HG03108 (cell line): ENCODE results near the gene CDC23.
"Not testable (repeated sequence)": the region's sequence is repeated elsewhere in the genome, so short reads cannot be mapped to it uniquely, and the experiment has no call there.

Experiments
- ATAC-seq: cut with Tn5 transposase; IDR thresholded peaks from one replicate; pipeline ENCODE4 v1.9.1; 2021; ENCODE audit warnings: moderate library complexity; ENCODE audit not compliant: unreplicated experiment

CDC23 gene

DNA sequence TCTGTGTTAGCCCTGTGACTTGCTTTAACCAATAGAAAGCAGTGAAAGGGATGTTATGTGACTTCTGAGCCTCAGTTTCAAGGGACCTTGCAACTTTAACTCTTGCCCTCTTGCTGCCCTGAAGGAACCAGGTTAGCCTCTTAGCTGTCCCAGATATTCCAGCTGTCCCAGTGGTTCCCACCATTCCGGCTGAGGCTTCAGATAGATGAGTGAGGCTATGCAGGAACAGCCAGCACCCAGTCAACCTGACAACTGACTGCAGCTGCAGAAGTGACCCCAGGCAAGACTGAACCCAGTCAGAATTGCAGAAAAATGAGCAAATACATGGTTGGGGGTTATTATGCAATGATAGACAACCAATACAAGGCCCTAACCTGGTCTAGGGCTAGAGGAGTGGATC is 10.4 kb upstream of the CDC23 start:
- ATAC-seq: no peak

DNA sequence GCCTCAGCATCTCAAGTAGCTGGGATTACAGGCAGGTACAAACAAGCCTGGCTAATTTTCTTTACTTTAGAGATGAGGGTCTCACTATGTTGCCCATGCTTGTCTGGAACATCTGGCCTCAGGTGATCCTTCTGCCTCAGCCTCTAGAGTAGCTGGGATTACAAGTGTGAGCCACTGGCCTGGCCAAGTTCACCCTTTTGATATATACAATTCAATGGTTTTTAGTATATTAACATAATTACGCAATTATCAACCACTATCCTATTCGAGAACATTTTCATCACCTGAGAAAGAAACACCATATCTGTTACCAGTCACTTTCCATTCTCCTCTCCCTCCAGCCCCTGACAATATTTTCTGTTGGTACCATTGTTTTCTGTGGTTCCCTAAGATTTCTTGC is 3.7 kb upstream of the CDC23 start:
- no peak for ATAC-seq

DNA sequence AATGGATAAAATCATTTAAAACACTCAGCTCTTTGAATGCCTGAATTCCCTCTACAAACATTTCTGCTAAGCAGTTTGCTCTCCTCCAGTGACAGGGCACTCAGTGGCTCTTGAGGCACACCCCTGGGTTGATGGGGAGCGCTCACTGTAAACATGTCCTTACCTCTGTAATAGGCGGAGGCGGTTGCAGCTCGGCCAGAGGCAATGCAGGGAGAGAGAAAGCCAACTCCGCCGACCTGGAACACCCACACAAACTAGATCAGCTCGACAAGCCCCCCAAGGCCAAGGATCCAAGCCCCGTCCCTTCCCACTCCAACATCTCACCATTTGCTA is 329 bp downstream of the CDC23 start:
- ATAC-seq: peak; percentile 3

DNA sequence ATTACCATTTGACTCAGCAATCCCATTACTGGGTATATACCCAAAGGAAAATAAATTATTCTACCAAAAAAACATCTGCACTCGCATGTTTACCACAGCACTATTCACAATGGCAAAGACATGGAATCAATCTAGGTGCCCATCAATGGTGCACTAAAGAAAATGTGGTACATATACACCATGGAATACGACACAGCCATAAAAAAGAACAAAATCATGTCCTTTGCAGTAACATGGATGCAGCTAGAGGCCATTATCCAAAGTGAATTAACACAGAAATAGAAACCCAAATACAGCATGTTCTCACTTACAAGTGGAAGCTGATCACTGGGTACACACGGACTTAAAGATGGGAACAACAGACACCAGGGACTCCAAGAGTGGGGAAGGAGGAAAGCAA is 2.1 kb downstream of the CDC23 start:
- no peak for ATAC-seq

DNA sequence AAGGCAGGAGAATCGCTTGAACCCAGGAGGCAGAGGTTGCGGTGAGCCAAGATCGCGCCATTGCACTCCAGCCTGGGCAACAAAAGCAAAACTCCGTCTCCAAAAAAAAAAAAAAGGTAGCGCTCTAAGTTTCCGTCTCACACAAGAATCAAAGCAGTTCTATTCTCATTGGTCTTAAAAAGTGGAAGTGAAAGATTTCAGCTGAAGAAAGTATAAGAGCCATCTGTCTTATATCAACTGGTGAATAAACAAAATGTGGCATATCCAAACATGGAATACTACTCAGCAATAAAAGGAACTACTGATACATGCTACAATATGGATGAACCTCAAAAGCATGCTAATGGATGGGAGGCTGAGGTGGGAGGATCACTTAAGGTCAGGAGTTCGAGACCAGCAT is 19.3 kb downstream of the CDC23 start:
- not testable (repeated sequence) for ATAC-seq

DNA sequence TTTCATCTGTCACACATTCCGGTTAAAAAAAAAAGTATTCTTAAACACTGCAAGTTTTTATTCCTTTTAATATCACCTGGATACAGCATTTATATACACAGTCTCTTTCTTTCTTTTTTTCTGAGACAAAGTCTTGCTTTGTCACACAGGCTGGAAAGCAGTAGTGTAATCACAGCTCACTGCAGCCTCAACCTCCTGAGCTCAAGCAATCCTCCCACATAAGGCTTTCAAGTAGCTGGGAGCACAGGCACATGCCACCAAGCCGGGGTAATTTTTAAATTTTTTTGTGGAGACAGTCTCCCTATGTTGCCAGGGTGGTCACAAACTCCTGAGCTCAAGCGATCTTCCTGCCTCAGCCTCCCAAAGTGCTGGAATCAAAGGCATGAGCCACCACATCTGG is 20.3 kb downstream of the CDC23 start:
- no peak for ATAC-seq

DNA sequence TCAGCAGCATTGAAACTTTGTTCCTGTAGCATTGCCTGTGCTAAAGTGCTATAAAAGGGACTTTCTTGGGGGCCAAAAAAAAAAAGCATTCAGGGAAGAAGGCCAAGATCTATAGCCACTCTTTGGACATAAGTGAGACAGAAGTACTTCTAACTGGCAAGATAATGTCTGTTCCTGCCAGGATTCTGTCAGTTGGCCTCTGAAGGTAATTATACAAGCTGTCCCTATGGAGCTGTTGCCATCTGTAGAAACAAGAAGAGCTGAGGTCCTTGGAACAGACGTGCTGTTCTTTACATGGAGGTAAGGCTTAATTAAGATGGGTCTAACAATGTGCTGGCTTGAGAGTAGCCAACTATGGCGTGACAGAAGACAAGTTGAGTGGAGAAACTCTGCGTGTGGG is 24.5 kb downstream of the CDC23 start:
- no peak for ATAC-seq

DNA sequence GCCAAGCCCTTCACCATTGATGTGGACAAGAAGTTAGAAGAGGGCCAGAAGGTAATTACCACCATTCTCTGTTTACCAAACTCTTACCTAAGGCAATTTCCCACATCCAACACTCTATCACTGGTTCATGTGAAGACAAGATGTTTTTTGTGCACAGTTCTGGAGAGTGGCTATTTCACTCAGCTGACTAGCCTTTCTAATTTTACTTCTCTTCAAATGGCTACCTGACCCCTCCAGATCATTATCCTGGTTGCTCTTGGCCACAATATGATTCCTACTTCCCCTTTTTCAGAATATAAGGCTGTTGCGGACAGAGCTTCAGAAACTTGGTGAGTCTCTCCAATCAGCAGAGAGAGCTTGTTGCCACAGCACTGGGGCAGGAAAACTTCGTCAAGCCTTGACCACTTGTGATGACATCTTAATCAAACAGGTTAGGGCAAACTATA is 27.1 kb downstream of the CDC23 start:
- ATAC-seq: no peak

DNA sequence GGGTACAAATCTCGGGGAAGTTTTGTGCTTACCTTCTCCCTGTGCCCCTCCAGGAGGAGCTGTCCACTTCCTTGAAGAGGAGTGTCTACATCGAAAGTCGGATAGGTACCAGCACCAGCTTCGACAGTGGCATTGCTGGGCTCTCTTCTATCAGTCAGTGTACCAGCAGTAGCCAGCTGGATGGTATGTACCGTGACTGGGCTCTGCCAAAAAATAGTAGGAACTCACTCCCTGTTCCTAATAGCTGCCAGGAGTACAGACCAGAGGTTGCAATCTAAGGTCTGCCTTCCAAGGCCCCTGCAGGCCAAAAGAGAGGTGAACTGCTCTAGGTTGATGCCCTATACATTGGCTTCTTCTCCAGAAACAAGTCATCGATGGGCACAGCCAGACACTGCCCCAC is 30.3 kb downstream of the CDC23 start:
- ATAC-seq: no peak

DNA sequence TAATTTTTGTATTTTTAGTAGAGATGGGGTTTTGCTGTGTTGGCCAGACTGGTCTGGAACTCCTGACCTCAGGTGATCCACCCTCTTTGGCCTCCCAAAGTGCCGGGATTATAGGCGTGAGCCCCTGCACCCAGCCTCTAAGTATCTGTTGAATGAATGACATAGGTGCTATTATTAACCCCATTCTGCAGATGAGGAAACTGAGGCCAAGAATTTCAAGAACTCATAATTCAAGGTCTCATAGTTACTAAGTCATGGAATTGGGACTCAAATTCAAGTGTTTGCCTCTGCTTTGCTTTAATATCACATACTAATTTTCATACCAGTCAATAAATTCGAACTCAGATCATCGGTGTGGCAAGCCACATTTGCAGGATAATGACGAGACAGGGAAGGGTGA is 32.3 kb downstream of the CDC23 start:
- ATAC-seq: no peak

DNA sequence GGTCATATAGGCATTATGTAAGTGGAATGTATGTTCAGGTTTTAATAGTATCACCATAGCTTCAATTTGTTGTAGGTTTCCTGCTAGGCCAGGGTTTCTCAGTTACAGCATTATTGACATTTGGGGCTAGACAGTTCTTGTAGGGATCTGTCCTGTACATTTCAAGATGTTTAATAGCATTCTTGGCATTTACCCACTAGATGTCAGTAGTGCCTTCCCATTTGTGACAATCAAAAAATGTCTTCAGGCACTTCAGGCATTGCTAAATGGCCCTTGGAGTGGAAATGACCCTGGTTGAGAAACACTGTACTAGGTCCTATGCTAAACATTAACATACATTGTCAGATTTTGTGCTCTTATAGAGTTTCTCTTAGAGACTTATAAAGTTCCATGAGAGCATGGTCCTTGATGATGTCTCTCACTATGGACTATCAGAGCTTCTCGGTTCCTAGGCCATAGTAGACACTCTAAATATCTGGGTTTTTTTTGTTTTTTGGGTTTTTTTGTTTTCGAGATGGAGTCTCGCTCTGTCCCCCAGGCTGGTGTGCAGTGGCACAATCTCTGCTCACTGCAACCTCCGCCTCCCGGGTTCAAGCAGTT is 32.8 kb downstream of the CDC23 start:
- ATAC-seq: no peak

DNA sequence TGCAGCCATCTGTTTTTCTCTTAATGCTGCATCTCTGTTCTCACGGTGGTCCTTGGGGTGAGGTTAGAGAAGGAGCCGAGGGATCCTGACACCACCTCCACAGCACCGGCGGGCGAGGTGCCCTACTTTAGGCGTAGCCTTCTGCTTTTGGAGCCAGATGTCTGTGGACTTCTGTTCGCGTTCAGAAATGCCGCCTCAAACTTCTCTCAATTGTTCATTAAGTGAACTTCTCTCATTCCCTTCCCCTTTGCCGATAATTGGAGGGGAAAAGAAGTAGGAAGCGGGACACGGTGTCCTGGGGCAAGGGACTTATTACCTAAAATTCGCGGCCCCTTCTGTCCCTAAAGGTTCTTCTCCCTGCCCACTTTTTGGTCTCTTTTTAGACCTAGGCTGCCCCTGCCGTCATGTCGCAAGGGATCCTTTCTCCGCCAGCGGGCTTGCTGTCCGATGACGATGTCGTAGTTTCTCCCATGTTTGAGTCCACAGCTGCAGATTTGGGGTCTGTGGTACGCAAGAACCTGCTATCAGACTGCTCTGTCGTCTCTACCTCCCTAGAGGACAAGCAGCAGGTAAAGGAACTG is 33.8 kb downstream of the CDC23 start:
- no peak for ATAC-seq

DNA sequence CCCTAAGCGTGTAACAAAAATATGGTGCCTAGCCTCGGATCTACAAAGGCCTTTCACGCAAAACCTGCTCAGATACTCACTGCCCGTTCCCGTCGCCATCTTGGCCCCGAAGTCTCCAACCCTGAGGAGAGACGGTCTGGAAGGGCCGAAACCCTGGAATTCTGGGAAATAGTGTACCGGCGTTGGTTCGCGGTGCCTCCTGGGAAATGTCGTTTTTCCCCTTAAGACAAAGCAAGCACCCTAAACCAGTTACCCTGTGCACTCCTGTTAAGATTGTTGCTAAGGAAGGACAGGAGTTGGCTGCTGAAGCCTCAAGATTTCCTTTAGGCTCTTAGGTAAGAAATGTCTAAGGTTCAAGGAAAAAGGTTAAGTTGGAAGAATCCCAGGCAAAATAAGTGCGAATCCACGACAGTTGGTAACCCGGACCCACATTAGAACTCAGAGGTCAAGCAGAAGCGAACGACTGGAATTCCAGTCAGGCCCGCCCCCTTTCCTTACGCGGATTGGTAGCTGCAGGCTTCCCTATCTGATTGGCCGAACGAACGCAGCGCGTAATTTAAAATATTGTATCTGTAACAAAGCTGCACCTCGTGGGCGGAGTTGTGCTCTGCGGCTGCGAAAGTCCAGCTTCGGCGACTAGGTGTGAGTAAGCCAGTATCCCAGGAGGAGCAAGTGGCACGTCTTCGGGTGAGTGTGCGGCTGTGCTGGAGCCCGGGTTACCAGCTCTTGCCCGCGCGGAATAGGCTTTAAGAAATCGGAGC is 34.4 kb downstream of the CDC23 start, which contains the start of the genes BRD8 and KIF20A:
Gene BRD8 (minus strand): TSS at position 115 of the 761 bp plus-strand sequence. CDS start 16 bp downstream, at position 99.
Gene KIF20A (plus strand): TSS at position 597 of the 761 bp plus-strand sequence. CDS start 569 bp downstream, outside the sequence.
- peak; percentile 84 for ATAC-seq

DNA sequence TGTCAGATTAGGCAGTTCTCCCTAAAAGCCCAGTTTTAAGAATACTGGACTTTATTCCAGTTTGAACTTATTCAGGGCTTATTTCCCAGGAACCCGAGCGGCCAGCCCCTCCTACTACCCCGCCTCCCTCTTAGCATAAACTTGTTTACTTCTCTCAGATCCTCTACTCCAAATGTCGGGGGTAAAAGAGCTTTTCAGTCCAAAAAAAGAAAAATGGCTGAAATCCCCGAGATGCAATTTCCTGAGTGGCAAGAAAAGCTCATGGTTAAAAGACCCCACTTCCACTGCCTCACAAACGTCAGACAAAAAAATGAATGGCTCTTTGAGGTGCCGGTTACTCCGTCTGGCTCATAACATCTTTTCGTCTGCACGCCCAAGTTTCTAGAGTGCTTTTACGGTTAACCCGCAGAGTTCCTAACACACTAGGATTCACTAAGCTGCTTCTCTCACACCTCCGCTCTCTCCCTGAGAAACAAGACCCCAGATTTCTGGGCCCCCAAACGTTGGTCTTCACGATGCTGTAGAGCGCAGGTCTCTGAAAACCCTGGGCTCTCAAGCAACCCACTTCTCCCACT is 35.1 kb downstream of the CDC23 start:
- ATAC-seq: no peak

DNA sequence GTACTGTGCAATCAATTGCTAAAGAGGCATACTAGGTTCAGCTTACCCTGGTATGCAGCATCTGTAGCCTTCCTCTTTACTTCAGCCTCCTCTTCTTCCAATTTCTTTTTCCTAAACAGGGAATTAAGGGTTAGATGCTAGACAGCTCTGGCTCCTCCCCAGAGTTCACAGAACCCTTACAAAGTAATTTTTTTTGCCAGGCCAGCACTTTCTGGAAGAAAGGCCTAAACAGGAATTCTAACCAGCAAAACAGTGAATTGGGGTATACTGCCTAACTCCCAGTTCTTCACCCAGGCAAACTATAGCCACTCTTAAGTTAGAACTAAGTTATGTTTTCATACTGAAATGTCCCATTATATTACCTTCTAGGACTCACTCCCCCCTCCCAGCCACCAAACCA is 42.8 kb downstream of the CDC23 start:
- ATAC-seq: no peak

DNA sequence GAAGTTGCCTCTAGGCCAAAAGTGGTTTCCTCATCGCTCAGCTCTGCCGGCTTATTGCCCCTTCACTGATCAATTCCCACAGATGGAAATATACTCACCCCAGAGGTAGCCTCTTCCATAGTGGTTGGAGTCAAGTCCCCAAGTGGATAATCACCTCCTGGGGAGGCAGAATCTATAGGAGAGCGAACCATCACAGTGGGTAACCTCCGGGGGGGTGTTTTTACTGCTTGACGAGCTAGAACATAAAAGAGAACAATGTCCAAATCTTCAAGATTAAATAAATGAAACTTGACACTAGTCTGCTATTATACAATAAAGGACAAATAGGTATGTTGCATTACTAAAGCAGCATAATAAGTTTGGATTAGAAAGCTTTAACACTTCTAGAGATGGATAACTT is 44.0 kb downstream of the CDC23 start:
- no peak for ATAC-seq

DNA sequence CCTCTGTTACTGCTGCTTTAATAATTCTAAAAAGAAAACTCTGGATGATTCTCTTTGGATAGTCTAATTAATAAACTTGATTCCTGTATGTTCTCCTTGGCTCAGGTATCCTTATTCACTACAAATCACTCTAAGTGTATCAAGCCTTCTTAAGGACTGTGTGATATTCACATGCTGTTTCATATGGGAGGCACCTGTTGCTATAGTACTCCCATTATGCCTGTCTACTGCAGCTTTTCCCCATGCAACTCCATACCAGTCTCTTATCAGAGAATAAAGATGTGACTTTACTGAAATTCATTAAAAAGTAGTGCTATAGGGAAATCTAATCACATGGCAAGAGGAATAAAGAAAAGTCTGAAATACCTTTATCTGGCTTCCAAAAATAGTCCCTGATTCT is 49.4 kb downstream of the CDC23 start:
- no peak for ATAC-seq

DNA sequence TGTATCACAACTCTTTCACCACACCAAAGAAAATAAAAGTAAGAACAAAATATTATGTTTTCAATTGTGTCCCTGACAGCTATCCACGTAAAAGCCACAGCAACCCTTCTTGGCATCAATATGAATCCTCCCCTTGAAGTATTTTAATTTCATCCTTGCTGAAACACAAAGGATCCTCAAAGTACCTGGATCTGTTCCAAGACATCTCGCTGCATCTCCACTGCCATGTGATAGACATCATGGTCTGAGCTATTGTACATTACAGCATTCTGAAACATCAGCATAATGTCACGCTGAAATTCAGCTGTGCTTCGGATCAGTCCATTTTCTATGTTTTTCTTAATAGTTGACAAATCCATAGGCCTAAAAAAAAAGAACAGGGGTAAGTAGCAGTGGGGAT is 52.4 kb downstream of the CDC23 start:
- no peak for ATAC-seq

DNA sequence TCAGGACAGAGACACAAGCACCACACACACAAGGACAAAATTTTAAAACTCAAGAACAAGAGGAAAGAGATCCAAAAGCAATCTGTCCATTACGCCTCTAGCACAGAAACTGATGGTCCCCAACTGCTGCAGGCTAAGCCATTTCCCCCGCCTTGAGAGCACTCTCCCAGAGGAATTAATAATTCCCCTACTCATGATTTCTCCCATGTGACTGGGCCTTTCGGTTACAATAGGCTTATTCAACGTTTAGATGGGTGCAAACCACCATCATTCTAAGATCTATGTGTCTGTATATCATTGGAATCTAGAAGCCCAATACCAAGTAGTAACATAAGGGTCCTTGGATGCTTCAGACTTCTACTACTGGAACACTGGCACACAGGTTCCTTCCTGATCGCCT is 53.5 kb downstream of the CDC23 start:
- no peak for ATAC-seq

DNA sequence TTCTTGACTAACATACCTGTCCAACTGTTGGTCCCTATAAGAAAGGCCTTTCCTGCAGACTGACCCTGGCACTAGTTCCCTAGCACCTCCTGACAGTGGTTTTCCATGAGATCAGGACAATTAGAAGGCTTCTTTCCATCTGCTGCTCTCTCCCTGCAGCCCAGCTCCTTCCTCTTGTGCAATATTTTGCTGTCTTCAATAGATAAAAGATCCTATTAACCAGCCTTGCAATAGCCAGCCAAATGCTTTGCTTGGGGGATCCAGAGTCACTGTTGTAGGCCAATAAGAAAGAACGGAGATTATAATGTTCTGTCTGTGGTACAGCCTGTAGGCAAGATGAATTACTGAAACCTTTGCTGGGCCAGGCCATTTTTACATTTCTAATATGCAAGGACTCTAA is 55.5 kb downstream of the CDC23 start:
- no peak for ATAC-seq

DNA sequence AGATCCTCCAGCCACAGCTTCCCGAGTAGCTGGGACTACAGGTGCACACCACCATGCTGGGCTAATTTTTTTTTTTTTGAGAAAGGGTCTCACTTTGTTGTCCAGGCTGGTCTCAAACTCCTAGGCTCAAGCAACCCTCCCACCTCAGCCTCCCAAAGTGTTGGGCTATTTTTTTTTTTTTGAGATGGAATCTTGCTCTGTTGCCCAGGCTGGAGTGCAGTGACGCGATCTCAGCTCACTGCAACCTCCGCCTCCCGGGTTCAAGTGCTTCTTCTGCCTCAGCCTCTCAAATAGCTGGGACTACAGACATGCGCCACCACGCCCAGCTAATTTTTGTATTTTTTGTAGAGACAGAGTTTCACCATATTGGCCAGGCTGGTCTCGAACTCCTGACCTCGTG is 57.1 kb downstream of the CDC23 start:
- not testable (repeated sequence) for ATAC-seq

DNA sequence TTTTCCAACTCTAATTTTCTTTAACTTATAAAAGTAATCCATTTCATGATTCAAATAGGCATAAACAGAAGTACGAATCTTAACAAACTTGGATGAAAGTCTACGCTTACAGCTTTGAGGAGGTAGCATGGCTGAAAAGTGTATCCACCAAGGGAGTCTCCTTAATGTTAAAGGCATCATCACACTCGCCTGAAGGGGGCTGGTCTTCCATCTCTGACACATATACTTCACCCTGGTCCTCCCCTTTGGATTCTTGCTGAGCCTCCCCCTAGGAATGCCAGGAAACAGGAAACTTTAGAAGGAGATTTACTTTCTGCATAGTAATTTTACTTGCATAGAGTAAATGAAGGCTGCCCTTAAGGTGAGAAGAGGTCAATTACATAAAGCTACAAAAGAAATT is 63.6 kb downstream of the CDC23 start:
- ATAC-seq: no peak
